GM18508 (cell line): ENCODE data around the gene ZNF385D.
"Not testable (repeated sequence)": the region's sequence is repeated elsewhere in the genome, so short reads cannot be mapped to it uniquely, and the experiment has no call there.

ENCODE experiments used
- ATAC-seq: cut with Tn5 transposase; IDR thresholded peaks from one replicate; pipeline ENCODE4 v1.9.1; 2021; ENCODE audit warnings: moderate number of reproducible peaks; ENCODE audit not compliant: insufficient read depth, unreplicated experiment

The ZNF385D gene

DNA sequence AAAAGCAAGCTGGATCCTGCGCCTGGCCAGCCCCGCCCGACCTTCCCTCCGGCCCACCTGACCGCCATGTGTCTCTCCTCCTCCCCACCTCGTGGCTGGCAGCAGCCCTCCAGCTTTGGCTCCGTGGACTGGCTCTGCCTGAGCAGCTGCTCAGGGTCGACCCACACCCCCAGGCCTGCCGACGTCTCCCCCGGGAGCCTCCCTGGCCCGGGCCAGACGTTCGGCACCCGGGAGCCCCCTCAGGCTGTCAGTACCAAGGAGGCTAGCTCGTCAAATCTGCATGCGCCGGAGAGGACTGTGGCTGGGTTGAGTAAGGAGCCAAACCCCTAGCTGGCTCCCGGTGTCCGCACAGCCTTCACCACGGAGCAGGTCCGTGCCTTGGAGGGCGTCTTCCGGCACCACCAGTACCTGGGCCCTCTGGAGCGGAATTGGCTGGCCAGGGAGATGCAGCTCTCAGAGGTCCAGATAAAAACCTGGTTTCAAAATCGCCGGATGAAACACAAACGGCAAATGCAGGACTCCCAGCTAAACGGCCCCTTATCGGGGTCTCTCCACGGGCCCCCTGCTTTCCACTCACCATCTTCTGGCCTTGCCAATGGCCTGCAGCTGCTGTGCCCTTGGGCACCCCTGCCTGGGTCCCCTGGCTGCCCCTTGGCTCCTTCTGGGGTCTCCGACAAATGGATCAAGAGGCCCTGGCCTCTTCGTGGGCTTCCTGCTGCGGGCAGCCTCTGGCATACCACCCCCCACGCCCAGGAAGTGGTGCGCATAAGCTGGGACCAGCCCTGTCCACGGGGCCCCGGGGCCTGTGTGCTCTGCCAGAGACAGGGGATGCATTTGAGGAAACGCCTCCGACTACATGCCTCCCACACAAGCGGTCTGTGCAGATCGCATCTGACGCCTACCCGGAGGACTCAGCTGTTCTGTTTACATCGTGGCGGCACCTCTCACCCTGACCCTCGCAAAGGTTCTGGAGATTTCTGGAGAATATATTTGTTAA, 345.0 kb downstream of the ZNF385D start:
- no peak for ATAC-seq

DNA sequence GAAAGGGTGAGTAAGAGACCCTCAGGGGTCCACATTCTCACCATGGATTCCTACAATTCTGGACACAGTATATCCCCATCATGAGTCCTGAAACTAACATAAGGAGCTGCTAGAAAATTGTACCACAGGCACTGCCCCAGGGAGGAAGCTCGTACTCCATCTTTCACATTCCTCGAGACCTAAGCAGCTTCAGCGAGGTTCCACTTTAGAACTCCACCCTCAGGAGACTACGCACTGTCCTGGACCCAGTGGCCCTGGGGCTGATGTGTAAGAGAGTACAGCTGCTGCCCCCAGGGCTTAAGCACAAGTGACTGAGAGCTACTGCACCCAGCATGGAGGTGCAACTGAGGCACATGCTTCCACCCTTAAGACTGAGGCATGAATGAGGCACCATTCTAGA, 352.5 kb downstream of the ZNF385D start:
- ATAC-seq, result no peak

DNA sequence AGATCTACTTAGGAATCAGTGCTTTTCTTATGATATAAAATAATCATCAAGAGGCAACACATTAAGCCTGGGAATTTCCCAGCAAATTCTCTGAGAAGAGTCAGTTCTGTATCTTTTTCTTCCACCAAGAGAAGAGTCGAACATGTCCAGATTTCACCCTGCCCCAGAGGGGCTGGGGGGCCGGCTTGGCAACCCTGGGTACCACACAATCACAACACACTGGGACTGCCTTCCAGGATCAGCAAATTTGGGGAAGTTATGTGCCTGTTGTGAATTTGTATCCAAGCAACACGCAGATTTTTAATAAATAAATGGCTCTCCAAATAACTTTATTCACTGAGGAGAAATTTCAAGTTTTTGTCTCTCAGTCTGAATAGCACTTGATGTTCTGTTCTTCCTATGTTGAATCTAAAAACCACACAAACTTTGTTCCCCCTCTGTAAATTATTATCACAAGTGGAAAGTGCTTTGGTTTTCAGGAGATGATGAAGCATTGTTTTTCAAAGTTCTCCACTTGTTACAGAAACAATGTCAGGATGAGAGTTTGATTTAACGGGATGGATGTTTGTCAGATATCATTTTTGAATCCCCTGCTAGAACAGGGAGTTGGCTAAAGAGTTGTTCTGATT, 357.2 kb downstream of the ZNF385D start:
- no peak for ATAC-seq

DNA sequence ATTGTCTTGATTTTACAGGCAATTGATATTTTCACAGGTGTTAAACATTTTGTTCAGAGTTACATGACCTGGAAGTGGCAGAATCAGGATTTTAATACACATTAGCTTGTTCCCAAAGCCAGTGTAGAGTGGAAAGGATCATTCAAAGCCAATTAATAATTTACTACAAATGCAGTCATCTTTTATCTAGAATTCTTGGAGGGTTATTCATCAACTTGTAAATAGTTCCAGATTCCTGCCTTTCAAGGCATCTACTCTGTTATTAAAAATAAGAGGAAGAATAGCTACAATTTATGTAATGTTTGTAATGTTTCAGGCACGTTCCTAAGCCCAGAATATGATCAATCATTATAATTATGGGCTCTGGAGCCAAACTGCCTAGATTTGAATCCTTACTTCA, 358.5 kb downstream of the ZNF385D start:
- ATAC-seq, result no peak

GRCh38 chr3:21390856-21391255, 360.2 kb downstream of the ZNF385D start:
- no peak for ATAC-seq

DNA sequence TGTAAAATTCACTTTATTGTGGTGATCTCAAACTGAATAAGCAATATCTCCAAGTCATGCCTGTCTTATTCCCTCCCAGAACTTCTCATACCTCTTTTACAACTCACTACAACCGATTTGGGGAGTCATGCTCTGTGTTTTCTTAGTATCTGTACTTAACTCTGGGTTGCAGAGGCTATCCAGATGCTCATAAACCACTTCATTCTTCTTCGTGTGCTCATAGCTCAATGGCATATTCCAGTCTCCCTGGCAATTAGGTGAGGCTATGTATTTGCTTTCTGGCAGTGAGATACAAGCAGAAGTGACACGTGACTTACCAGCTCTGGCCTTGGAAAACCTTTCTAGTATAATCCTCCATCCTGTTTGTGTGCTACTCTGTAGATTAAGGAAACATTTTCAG, 360.9 kb downstream of the ZNF385D start:
- no peak for ATAC-seq

- ATAC-seq, result not testable (repeated sequence)
Measured at GRCh38 chr3:21387142-21387826, 363.7 kb downstream of the ZNF385D start.

DNA sequence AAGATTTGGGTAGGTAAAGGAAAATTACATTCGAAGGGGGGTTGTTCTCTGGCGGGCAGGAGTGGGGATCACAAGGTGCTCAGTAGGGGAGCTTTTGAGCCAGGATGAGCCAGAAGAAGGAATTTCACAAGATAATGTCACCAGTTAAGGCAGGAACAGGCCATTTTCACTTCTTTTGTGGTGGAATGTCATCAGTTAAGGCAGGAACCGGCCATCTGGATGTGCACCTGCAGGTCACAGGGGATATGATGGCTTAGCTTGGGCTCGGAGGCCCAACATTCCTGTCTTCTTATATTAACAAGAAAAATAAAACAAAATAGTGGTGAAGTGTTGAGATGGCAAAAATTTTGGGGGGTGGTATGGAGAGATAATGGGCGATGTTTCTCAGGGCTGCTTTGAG, 373.0 kb downstream of the ZNF385D start:
- ATAC-seq, result not testable (repeated sequence)

DNA sequence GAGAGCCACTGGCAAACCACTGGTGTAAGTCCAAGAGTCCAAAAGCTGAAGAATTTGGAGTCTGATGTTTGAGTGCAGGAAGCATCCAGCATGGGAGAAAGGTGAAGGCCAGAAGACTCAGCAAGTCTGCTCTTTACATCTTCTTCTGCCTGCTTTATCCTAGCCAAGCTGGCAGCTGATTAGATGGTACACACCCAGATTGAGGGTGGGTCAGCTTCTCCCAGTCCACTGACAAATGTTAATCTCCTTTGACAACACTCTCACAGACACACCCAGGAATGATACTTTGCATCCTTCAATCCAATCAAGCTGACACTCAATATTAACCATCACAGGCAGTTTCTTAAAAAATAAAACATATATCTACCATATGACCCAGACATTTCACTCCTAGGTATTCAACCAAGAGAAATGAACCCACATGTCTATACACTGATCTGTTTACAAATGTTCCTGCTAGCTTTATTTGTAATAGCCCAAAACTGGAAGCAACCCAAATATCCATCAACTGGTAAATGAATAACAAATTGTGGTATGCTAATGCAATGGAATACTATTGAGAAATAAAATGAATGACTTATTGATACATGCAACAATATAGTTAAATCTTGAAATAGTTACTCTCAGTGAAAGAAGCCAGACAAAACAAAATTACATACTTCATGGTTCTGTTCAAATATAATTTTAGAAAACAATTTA, 373.8 kb downstream of the ZNF385D start:
- no peak for ATAC-seq

GRCh38 chr3:21372316-21372715, 378.7 kb downstream of the ZNF385D start:
- ATAC-seq, result no peak
